NCI-H1694 treated with DMSO at 0.1 percent for 48 hours (cell line): ENCODE results near the gene TSPAN32.
A peak's percentile ranks its signal among the peaks of the same experiment; 100 is the strongest.
"Not testable (repeated sequence)": the region's sequence is repeated elsewhere in the genome, so short reads cannot be mapped to it uniquely, and the experiment has no call there.

Experiments
- DNase-seq: peaks from one replicate; lab custom pipeline; 2025; lab: John Stamatoyannopoulos, UW

Gene TSPAN32

DNA sequence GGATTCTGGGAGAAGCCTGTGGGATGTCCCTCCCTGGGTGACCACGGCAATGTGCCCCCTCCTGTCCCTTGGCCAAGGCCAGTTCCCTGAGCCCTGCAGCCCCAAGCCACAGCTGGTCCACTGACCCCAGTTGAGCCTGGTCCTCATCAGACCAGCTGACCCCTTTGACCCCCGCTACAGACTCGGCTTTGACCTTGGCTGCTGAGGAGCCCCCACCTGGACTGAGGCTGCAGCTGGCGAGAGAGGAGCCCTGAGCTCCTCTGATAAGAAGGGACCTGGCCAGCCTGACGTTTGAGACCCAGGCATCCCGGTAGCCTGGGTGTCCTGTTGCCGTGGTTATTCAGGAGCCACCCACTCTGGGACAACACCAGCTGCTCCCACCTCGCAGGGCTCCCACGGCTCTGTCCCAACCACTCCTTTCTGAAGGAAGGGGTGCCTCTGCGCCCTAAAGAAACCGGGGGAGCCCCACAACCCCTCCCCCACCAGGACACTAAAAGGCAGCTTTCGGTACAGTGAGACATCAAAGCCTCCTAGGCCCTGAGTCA is 34.4 kb upstream of the TSPAN32 start:
- no peak for DNase-seq

DNA sequence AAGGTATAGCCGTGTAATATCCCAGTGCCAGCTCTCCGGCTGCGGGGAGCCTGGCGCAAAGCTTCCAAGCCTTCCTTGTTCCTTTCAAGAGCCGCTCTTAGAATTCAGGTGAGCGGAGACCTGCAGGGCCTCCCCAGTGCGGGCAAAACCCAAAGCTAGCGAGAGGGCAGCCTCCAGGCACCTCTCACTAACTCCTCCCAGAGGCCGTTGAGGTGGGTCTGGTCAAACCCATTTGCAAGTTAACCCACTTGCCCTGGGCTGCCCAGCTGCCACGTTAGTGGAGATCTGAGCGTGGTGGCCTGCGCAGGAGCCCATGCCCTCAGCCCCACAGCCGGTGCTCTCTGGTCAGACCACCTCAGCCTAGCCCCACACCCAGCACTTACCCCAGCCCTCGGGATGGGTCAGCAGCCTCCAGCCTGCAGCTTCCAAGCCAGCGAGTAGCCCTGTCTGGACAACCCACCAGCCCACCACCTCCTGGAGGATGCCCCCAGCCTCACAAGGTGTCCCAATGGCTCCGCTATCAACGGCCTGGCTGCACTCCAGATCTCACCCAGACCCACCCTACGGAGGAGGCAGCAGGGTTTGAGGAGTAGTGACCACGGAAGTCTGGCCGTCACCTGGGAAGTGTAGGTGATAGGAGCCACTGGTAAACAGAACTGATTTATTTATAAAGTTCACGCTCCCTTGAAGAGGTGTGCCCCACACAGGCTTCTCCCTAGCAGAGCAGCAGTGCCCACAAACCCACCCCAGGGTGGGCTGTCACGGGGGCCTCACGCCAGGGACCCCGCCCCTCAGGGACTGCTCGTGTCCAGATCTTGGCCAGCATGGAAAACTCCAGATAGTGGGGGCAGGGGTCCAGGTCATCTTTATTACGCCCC is 33.7 kb upstream of the TSPAN32 start:
- DNase-seq = no peak

DNA sequence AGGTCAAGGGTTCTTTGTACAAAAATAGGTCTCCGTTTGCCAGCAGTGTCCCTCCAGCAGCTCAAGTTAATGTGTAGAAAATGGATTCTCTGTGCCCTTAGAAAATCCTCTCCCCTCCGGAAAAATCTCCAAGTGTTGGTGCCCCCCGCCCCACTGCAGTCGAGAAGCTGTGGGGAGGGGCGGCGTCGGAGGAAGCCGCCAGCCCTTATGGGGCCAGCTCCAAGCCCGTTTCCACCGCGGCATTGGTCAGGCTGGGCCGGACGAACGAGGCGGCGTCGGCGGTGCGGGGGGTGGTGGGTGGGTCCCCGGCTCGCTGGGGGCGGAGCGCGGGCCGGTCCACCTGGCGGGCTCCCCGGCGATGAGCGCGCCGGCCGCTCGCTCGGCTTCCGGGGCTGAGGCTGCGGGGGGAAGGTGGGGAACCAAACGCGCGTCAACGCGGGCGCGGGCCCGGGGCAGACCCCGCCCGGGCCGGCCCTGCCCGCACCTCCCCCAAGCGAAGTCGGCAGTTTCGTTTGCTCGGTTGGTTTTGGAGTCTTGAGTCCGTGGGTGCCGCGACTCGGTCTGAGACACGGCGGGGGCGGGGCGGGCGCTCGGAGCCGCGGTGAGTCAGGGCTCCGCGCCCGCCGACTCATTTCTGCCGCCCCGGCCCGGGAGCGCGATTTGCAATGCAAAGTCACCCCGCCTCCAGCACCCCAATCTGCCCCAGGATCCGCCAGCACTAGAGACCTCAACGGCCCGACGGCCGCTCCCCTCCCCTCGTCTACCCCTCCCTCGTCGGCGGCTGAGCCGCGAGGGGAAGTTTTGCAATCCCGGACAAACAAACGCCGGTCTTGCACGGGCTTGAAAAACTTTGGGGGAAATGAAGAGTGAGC is 32.8 kb upstream of the TSPAN32 start:
- DNase-seq = peak; percentile 1

DNA sequence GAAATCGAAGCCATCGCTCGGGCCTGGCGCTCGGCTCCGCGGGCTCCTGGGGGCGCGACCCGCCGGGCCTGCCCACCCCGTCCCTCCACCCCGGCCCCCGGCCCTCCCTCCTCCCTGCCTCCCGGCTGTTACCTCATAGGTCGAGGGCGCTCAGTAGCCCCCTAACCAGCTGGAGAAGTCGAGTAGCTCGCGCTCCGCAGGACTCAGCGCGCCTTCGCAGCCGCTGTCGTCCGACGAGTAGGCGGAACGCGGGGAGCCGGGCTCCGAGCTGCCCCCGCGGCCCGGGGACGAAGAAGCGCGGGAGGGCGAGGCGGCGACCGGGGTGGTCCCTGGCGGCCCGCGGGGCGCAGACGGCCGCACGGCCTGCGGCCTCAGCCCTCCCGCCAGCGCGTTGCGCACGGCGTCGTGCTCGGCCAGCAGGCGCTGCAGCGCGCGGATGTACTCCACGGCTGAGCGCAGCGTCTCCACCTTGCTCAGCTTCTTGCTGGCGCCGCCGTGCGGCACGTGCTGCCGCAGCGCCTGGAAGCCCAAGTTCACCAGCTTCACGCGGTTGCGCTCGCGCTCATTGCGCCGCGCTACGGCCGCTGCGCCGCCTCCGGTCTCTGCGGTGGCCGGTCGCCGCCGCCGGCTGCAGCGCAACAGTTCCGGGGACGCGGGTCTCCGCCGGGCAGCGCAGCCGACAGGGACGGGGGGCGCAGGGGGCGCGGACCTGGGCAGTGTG is 32.1 kb upstream of the TSPAN32 start:
- no peak for DNase-seq

DNA sequence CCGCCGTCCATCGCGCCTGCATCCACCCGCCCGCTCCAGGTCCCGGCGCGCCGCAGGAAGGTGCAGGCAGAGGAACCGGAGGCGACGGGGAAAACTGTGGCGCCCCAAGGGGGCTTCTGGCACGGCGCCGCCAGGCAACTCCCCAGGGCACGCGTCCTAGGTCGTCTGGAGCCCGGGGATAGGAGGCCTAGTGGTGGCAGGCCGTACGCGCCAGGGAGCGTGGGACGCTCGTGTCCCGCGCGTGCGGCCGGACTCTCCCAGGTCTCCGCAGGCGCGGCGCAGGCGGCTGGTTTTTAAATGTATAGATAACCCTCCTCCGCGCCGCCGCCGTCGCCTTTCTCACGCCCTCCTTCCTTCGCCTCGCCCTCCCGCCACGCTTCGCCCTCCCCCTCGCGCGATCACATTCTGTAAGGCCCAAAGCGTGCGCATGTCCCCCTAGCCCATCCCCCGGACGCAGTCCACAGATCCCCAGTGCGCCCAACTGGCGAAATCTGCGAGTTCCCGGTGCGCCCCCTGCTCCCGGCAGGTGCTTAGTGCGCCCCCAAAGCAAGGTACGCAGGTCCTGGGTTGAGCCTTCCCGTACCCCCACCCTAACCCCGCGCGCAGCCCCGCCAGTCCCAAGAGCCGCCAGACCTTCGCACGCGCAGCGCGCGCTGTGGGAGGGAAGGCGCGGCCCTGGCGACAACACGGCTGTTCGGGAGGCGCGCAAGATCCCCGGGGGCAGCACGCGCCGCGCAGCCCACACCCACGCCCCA is 31.3 kb upstream of the TSPAN32 start, which contains the start of gene ASCL2:
Gene ASCL2 (minus strand): TSS at position 267 of the 755 bp plus-strand sequence. CDS start 256 bp downstream, at position 11.
- no peak for DNase-seq

DNA sequence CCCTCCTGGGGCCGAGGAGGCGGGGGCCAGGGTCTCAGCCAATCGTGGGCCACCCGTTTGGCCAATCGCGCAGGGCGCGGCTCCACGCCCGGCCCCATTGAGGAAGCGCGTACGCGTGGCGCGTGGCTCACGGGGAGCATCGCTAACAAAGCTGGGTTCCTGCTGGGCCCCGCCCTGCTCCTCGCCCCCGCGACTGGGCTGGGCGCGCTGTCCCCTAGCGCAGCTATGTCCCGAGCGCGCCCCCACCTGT is 30.8 kb upstream of the TSPAN32 start:
- DNase-seq = no peak

DNA sequence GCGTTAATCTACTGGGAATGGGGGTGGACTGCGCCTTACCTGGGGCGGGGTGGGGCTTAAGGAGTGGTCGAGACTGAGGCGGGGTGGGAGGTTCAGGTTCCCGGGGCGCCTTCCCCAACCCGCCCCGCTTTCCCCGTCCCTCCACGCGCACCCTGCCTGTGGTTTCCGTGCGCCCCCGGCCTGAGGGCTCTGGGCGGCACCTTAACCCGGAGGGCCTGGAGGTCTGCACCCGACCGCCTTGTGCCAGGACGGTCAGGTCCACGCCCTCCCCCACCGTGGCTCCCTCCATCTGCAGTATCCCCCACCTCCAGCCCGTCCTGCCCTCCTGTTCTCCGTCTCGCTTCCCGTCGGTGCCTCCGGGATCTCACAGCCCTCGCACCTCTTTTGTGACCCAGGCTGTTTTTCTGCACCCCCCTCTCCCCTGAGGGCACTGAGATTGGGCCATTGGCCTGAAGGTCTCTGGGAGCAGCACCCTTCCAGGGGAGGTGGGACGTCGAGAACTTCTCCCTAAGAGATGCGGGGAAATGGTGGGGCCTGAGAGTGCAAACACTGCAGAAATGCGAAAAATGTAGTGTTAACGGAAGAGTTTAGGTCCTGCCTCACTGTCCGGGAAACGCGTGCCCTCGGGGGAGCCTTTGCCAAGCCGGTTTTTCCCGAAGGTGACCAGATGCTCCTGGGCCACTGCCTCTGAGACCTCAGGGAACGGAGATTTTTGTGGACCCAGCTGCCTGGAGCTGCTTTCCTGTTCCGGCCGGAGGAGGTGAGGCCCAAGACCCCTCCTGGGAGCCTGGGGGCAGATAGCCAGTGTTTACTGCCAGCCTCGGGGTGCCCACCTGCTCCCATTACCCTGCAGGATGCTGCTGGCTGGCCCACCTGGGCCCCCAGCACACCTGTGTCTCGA is 30.2 kb upstream of the TSPAN32 start:
- no peak for DNase-seq

DNA sequence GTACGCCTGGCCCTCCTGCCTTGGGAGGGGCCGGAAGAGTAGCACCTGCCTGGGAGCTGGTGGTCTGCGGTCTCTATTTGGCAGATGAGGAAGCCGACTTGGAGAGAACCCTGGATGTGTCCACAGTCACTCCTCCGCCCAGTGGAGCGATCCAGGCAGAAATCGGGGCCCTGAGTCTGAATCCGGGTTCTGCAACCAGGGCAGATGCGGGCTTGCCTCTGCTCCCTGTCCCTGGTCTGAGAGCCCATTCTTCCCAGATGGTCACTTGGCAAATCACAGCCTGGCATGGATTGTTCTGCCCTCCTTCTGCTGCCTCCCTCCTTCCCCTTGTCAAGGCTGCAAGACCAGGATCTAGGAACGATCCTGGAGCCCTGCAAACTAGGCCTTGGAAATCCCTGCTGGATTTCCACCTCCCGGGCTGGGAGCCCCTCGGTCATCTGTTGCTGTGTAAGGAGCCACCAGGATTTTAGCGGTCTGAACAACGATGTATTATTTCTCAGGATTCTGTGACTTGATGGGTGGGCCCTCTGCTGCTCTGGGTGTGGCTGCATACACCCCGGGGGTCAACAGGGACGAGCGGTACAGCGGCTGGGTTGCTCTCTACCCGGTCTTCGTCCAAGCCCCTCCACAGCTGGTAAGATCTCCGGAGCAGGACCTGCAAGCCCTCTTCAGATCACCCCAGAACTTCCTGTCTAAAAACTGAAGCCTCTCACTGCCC is 29.4 kb upstream of the TSPAN32 start:
- no peak for DNase-seq

DNA sequence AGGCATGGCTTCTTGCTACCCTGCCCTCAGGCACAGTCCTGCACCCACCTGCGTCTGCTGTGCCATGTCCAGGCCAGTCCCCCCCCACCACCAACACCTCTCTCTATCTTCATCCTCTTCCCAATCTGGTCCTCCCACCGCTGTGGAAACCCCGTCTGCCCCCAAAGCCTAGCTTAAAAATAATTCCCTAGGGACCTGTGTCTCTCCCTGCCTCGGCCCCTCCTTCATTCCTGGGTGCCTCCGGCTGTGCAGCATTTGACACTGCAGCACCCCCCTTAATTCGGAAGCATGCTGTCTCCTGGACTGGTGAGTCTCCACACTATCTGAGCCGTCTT is 28.9 kb upstream of the TSPAN32 start:
- no peak for DNase-seq

DNA sequence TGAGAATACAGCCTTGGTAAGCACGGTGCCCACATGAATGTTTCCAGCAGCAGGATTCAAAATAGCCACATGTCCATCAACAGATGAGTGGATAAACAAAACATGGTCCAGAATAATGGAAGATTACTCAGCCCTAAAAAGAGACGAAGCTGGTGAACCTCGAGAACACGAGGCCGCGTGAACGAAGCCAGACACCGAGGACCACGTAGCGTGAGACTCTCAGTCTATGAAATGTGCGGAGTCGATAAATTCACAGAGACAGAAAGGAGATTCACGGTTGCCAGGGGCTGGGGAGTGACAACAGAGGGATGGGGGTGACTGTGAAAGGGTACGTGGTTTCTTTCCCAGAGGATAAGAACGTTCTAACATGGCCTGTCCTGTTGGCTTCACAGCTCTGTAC is 28.5 kb upstream of the TSPAN32 start:
- no peak for DNase-seq

DNA sequence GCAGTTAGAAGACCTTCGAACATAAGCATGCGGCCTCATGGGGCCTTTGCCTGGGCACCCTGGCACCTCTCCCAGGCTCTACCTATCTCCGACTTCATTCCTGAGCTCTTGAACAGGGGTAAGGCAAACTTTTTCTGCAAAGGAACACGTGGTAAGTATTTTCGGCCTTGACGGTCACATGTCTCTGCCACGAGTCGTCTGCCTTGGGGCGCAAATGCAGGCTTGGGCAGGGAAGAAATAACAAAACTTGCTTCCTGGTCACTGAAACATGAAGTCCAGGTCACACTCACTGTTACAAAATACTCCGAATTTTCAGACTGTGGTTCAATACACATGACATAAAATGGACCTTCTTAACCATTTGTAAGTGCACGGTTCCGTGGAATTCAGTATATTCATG is 28.0 kb upstream of the TSPAN32 start:
- no peak for DNase-seq

DNA sequence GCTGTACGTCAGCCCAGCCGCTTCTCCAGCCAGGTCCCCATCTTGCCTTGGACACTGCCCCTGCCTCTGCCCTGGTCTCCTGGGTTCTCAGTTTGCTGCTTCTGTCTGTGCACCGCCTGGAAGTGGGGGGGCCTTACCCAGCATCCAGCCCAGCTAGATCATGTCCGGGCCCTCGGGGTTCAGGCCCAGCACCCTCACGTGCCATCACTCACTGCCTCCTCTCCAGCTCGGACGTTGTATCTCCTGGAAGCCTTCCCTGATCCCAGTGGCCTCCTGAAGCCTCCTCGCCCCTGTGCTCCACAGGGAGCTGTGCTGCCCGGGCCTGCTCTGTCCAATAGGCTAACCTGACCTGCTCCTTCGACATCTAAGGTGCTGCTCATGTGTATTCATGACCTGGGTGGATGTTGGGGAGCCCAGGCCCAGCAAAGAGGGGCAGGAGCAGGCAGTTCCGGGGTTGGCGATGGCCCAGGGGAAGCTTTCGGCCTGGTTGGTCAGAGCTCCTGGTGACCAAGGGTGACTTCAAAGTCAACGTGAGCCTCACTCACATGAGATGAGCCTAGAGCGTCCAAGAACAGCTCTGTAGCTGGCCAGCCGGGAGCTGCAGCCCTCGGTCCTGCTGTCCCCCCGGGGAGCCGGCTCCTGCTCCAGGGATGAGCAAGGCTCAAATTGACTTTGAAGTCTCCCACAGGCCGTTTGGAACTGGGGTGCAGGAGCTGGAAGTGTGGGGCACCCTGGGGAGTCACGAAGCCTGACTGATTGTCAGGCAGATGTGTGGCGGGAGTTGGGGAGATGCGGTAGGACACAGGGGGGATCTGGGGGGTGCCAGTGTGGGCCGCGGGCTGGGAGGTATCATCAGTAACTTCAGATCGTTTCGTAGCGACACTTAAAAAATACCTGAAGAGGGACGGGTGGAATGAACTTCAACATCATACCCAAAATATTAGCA is 26.2 kb upstream of the TSPAN32 start:
- no peak for DNase-seq

DNA sequence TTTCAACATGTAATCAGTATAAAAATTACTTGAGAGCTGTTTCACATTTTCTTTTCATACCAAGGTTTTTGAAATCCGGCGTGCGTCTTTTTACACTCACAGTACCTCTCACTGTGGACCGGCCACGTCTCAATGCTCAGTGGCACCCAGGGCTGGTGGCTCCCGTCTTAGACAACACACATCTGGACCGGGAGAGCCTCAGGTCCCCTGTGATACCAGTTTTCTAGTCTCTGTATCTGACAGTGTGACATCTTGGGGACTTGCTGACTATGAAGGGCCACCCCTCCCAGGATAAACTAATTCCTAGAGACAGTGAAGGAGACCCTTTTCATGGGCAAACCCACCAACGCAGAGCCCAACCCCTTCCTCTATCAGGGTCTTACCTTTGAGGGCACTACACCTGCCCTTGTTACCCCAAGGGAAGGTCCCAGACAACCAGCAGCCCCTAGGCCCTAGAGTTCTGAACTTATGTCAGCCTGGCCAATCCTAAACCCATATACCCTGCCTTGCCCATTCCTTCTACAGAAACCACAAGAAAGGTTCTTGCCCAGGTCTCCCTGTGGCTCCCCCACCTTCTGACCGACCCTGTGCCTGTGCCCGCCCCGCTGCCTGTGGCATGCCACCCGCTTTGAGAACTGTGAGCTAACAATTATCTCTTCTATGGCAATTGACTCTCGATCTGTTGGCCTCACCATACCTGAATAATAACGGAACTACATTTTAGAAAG is 25.4 kb upstream of the TSPAN32 start:
- no peak for DNase-seq

DNA sequence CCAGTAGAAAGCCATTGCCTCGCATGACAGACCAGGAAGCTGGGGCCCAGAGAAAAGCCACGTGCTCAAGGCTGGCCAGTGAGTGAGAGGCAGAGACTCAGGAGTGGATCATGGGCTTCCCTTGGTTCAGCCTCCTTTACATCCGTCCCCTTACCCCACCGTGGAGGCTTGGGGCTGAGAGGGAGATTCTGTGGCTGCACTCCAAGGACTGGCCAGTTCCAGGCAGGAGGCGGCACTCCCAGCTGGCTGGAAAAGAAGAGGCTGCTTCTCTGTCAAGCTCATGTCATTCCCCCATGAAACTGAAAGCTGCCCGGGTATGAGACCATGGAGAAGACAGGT is 24.8 kb upstream of the TSPAN32 start:
- no peak for DNase-seq

DNA sequence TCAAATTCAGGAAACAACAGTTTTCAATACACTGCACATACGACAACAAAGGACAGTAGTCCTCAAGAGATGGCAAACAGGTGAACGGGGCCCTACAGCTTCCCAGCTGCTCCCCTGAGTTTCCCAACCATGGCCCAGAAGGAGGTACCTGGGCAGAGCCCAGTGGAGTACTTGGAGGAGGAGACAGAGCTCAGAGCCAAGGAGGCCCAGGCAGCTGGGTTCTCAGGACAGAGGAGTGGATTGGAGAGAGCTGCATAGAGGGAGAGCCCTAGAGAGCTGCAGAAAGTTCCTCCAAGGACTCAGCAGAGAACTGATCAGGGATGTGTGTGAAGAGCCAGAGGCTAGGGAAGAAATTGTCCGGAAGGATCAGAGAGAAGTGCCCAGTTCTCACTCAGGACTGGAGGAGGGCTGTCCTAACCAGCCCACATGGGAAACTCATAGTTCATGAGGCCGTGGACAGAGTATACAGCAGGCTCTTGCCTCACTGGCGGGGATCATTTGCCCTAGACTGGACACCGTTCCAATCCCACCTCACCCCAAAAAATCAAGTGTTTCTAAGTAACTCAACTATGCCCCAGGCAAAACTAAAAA is 23.8 kb upstream of the TSPAN32 start:
- DNase-seq = no peak

DNA sequence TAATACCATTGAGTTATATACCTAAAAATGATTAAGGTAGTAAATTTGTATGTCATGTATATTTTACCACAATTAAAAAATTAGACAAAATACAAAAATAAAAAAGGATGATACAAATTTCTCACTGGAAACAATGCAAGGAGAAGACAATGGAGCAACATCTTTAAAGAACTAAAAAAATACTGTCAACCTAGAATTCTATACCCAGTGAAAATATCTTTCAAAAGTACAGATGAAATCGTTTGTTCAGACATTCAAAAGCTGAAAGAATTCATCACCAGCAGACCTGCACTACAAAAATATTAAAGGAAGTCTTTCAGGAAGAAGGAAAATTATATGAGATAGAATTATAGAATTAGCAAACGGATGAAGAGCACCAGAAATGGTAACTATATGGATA is 21.6 kb upstream of the TSPAN32 start:
- no peak for DNase-seq

DNA sequence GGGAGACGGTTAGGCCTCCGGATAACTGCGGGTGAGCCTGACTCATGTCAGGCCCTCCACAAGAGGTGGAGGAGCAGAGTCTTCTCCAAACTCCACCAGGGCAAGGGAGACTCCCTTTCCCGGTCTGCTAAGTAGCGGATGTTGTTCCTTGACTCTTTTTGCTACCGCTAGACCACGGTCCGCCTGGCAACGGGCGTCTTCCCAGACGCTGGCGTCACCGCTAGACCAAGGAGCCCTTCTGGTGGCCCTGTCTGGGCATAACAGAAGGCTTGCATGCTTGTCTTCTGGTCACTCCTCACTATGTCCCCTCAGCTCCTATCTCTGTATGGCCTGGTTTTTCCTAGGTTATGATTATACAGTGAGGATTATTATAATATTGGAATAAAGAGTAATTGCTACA is 15.5 kb upstream of the TSPAN32 start:
- DNase-seq = not testable (repeated sequence)

DNA sequence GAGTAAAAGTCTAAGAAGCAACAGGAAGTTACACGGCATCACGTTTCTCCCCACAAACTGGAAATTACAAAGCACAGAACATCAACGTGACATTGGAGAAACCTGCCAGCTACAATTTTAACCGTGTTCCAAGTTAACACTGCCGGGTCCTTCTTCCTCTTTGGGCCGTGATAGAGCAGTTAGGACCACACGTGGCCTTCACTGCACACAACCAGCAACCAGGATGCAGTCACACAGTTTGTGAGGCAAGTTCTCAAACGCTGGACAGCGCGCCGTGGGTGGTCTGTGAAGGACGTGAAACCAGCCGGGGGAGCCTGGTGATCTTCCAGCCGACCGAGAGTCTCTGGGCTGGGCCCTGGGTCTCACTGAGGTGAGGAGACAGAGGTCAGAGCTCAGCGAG is 14.7 kb upstream of the TSPAN32 start:
- DNase-seq = no peak
